SH-SY5Y (cell line): Measurements from ENCODE around the gene TBC1D9B.

Experiments
- GATA2 ChIP-seq: IDR thresholded peaks from 2 replicates; pipeline ENCODE4 v1.6.1; 2011; ENCODE audit warnings: mild to moderate bottlenecking, low read depth, low read length
- GATA3 ChIP-seq: IDR thresholded peaks from 2 replicates; pipeline ENCODE4 v1.6.1; 2011; ENCODE audit warnings: low read depth, mild to moderate bottlenecking, low read length, moderate library complexity

DNA sequence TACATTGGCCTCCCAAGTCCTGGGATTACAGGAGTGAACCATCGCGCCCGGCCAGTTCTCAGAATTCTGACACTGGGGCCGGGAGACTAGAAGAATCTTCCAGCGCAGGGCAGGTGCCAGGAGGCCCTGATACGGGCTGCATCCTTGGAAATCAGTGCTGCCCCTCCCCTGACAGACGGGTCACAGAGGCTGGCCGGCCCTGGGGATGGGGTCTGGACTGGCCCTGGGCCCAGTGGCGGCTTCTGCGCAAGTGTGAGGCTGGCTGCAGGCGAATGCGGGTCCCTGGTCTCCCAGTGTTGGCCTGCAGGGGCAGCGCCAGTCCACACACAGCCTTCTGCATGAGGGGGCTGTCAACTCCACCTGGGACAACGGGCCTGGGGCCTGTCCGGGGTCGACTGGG lies 831 bp upstream of the TBC1D9B start:
- TF ChIP-seq GATA3 (no peak), GATA2 (no peak)
